GM12878 (cell line): ENCODE measurements around the gene PRMT1. TPM values are rescaled to one million over a fixed set of nuclear protein-coding genes. Genes with fewer than 3 reads are reported as not detected.

ENCODE experiments used
- ATAC-seq: fragments of 200-7000 bp; cut with Tn5 transposase; 3 replicates; pipeline ENCODE4 v1.9.1; 2020; ENCODE audit warnings: mild to moderate bottlenecking, moderate library complexity
- BruUV-seq: library from RNA; stranded (reverse); fragments of 400-500 nt; replicated peaks from 2 replicates; lab custom pipeline; 2021; lab: Mats Ljungman, UMichigan
- CTCF ChIA-PET: fragments of 300-600 bp; sonication (Branson Sonifier 250); formaldehyde crosslinking; extraction: SDS; loops from one replicate; lab custom pipeline; 2021; ENCODE audit warnings: inconsistent platforms; lab: Yijun Ruan, JAX
- POLR2A ChIA-PET: fragments of 350-600 bp; formaldehyde crosslinking; extraction: SDS; loops from one replicate; lab custom pipeline; 2021; ENCODE audit warnings: inconsistent platforms; lab: Charles Lee
- RAD21 ChIA-PET: fragments of 300-600 bp; sonication (Branson Sonifier 250); formaldehyde crosslinking; loops from one replicate; lab custom pipeline; 2023; ENCODE audit warnings: antibody characterized with exemption; ENCODE audit not compliant: unreplicated experiment; lab: Charles Lee
- SMC1A ChIA-PET: fragments of 300-600 bp; sonication (Branson Sonifier 250); formaldehyde crosslinking; loops from one replicate; lab custom pipeline; 2023; ENCODE audit not compliant: unreplicated experiment, uncharacterized antibody; lab: Charles Lee
- DNase-seq: peaks from one replicate; pipeline ENCODE4 v3.0.0-alpha.2; 2011; ENCODE audit warnings: low read depth, low spot score
- FAIRE-seq: peaks from 3 replicates; lab custom pipeline; 2011; peaks lifted over from hg19 to GRCh38; lab: Jason Lieb, UNC
- H2AFZ ChIP-seq: 2 replicates; pipeline ENCODE4 v1.6.0; 2011; ENCODE audit warnings: low read depth, low read length, control low read depth; ENCODE audit not compliant: control insufficient read depth
- H3K27ac ChIP-seq: 2 replicates; pipeline ENCODE4 v1.5.1; 2011; ENCODE audit warnings: control low read depth; ENCODE audit not compliant: control insufficient read depth, insufficient read depth
- H3K27me3 ChIP-seq, 2 experiments: replicated peaks in 1 of 2; 2 replicates each; pipeline versions ENCODE4 v1.6.0 to v1.6.1; 2011; ENCODE audit warnings: low read length in 1 of 2; ENCODE audit not compliant: control insufficient read depth in 2 of 2, insufficient read depth in 2 of 2
- H3K36me3 ChIP-seq, 2 experiments: 2 replicates each; pipeline ENCODE4 v1.5.1; 2011; ENCODE audit warnings: low read length in 1 of 2; ENCODE audit not compliant: control insufficient read depth in 2 of 2, insufficient read depth in 2 of 2
- H3K4me1 ChIP-seq: 2 replicates; pipeline ENCODE4 v1.6.1; 2011; ENCODE audit warnings: mild to moderate bottlenecking, low read length, moderate library complexity, mixed read lengths; ENCODE audit not compliant: control insufficient read depth, insufficient read depth
- H3K4me2 ChIP-seq: 2 replicates; pipeline ENCODE4 v1.6.0; 2011; ENCODE audit warnings: control low read depth; ENCODE audit not compliant: control insufficient read depth, insufficient read depth
- H3K4me3 ChIP-seq: fragments of 200-600 bp; sonication (generic); 2 replicates; pipeline ENCODE4 v1.5.1; 2016
- H3K79me2 ChIP-seq: 2 replicates; pipeline ENCODE4 v1.6.0; 2011; ENCODE audit warnings: low read length; ENCODE audit not compliant: control insufficient read depth, insufficient read depth
- H3K9ac ChIP-seq: 2 replicates; pipeline ENCODE4 v1.8.0; 2011; ENCODE audit warnings: low read length, control low read depth, mixed read lengths; ENCODE audit not compliant: control insufficient read depth, insufficient read depth
- H3K9me3 ChIP-seq: replicated peaks from 3 replicates; pipeline ENCODE4 v1.5.1; 2011; ENCODE audit warnings: mild to moderate bottlenecking, low read length; ENCODE audit not compliant: control insufficient read depth, insufficient read depth
- H4K20me1 ChIP-seq: 2 replicates; pipeline ENCODE4 v1.6.0; 2011; ENCODE audit not compliant: control insufficient read depth, insufficient read depth
- HCFC1 ChIP-seq: fragments of 150-350 bp; IDR thresholded peaks from 2 replicates; pipeline ENCODE4 v1.6.1; 2014; ENCODE audit warnings: low read length
- JUNB ChIP-seq: IDR thresholded peaks from 2 replicates; pipeline ENCODE4 v1.6.1; 2016; ENCODE audit warnings: antibody characterized with exemption, mild to moderate bottlenecking
- MLLT1 ChIP-seq: fragments of 450-650 bp; IDR thresholded peaks from 2 replicates; pipeline ENCODE4 v1.6.1; 2016; ENCODE audit warnings: mild to moderate bottlenecking
- MYC ChIP-seq: IDR thresholded peaks from 2 replicates; pipeline ENCODE4 v1.6.1; 2011; ENCODE audit warnings: mild to moderate bottlenecking, low read length, moderate library complexity, inconsistent platforms; ENCODE audit not compliant: insufficient read depth, insufficient replicate concordance, insufficient read length, severe bottlenecking
- PML ChIP-seq: IDR thresholded peaks from 2 replicates; pipeline ENCODE4 v1.6.1; 2012; ENCODE audit warnings: low read length, inconsistent platforms
- RUNX3 ChIP-seq: IDR thresholded peaks from 2 replicates; pipeline ENCODE4 v1.6.1; 2012; ENCODE audit warnings: low read length, inconsistent platforms
- SRF ChIP-seq, 2 experiments: IDR thresholded peaks; 2 replicates each; pipeline ENCODE4 v1.6.1; 2011; ENCODE audit warnings: low read depth in 2 of 2, low read length in 2 of 2, mild to moderate bottlenecking in 1 of 2, moderate library complexity in 1 of 2
- TCF3 ChIP-seq: IDR thresholded peaks from 2 replicates; pipeline ENCODE4 v1.6.1; 2012; ENCODE audit warnings: low read depth, mild to moderate bottlenecking, low read length, borderline replicate concordance; ENCODE audit not compliant: insufficient read depth
- ZNF592 ChIP-seq: fragments of 450-650 bp; IDR thresholded peaks from 2 replicates; pipeline ENCODE4 v1.6.1; 2017; ENCODE audit warnings: mild to moderate bottlenecking, moderate library complexity
- WGBS: methylation state at CpG from one replicate; pipeline ENCODE4 v1.1.6; 2016; ENCODE audit warnings: low lambda C conversion rate; ENCODE audit not compliant: insufficient replicate concordance, insufficient coverage; ENCODE audit errors: missing lambda C conversion rate; 5-methylcytosine and 5-hydroxymethylcytosine counted together
- in situ Hi-C: fragments of 300-500 bp; cut with MboI; formaldehyde crosslinking; loops from 9 replicates; pipeline ENCODE4 v1.14.3; 2018; ENCODE audit warnings: mixed read lengths
- intact Hi-C: fragments of 100-400 bp; cut with micrococcal nuclease; formaldehyde crosslinking; loops from one replicate; pipeline ENCODE4 v1.14.2; 2022; ENCODE audit not compliant: unreplicated experiment
- polyA plus RNA-seq, 11 experiments: library from polyadenylated mRNA; depleted of rRNA in 4 of 11; unstranded in 6 of 11; stranded (reverse) in 5 of 11; fragments of >200 nt; fragmentation: Nextera tagmentation in 4 of 11; fragmentation: Illumina TruSeq in 1 of 11; extraction: Ambion mirVana in 4 of 11; extraction: Trizol in 1 of 11; gene quantifications; 1 replicate in 1 of 11; 2 replicates in 10 of 11; pipeline versions ENCODE4 v1.2.1 to v1.2.3, GENCODE V29; 2011 to 2016; ENCODE audit warnings: inconsistent platforms in 2 of 11, missing spikeins in 2 of 11, low read depth in 1 of 11
- total RNA-seq, 4 experiments: library from RNA; depleted of rRNA in 3 of 4; stranded (reverse); fragments of >200 nt in 3 of 4; fragmentation: Illumina TruSeq in 1 of 4; extraction: Trizol in 1 of 4; gene quantifications; 2 replicates each; pipeline versions ENCODE4 v1.2.1 to v1.2.3, GENCODE V29; 2013 to 2021

Gene PRMT1
- total and polyA plus RNA-seq, 10 of the 15 experiments (the other 5 are each of a cell fraction or from before 2014, with no cell fraction given) = 19.9 to 667 (median 444) TPM

- Histone ChIP-seq H3K9ac (peak overlapping the region; percentile 97), H3K36me3 (peaks cover 12 to 15% of the 10 kb centered on the region in 2 experiments), H3K79me2 (peaks cover 36% of the 10 kb centered on the region), H4K20me1 (peaks cover 4% of the 10 kb centered on the region), H3K9me3 (no peaks in the 10 kb centered on the region), H3K4me1 (peaks cover 14% of the 10 kb centered on the region), H2AFZ (peak overlapping the region; percentile 68), H3K27me3 (no peaks in the 10 kb centered on the region), H3K4me2 (peak overlapping the region; percentile 81), H3K27ac (peak overlapping the region; percentile 88), H3K4me3 (peak overlapping the region; percentile 99)
- no peak for TF ChIP-seq TCF3
- peak; percentile 8; the same call in 1 of the 2 replicates for TF ChIP-seq HCFC1
- DNase-seq (no peak), ATAC-seq (peak; percentile 6; the same call in 2 of the 3 replicates), FAIRE-seq (no peak)
- SMC1A ChIA-PET = interaction anchor here (1.1 to 2.2 kb wide), 4 partner anchors 11 to 26 kb away, joined by 4 to 9 read pairs (median 6); partner anchors contain the start of gene RRAS
- intact Hi-C loops (no loop called here), in situ Hi-C loops (loop anchor here (5.0 kb wide), 1 partner anchor 169 kb away; the partner anchor contains the start of gene RPS11)
- RAD21 ChIA-PET = interaction anchor here (1.0 to 3.4 kb wide), 4 partner anchors 9 to 76 kb away, joined by 5 to 34 read pairs (median 8); partner anchors contain the start of genes PRMT1, RRAS and SCAF1
- under 1% methylated on average over 9 of the region's 9 CpGs for WGBS
- BruUV-seq = TSS peak; percentile 77
- POLR2A ChIA-PET = interaction anchor here (0.6 to 6.0 kb wide), 5 partner anchors 11 to 528 kb away, joined by 6 to 126 read pairs (median 7); partner anchors contain the start of genes AP2A1, NOSIP, PRMT1 and PRRG2
- CTCF ChIA-PET = interaction anchor here (0.7 to 5.5 kb wide), 6 partner anchors 10 to 96 kb away, joined by 3 to 80 read pairs (median 8); partner anchors contain the start of genes PRMT1, PRRG2, RRAS and SCAF1
These were observed 11.0 kb upstream of the PRMT1 start for GRCh38 chr19:49666120-49666444.

GRCh38 chr19:49667473-49667872 is 9.6 kb upstream of the PRMT1 start:
- ChIA-PET SMC1A (no interaction called here), POLR2A (interaction anchor here (0.5 to 6.0 kb wide), 4 partner anchors 9 to 206 kb away, joined by 3 to 126 read pairs (median 7); partner anchors contain the start of genes PRMT1 and RRAS), CTCF (interaction anchor here (1.1 to 5.5 kb wide), 3 partner anchors 8 to 27 kb away, joined by 3 to 80 read pairs (median 5); partner anchors contain the start of genes PRMT1 and RRAS), RAD21 (interaction anchor here (0.6 to 1.4 kb wide), 3 partner anchors 13 to 27 kb away, joined by 4 to 7 read pairs (median 4); partner anchors contain the start of gene RRAS)
- Histone ChIP-seq H3K4me3 (peak overlapping the region; percentile 99; the same call in 1 of the 2 replicates), H4K20me1 (peaks cover 4% of the 10 kb centered on the region), H3K27ac (no peak overlapping the region), H3K4me2 (peak overlapping the region; percentile 81; the same call in 1 of the 2 replicates), H3K27me3 (no peaks in the 10 kb centered on the region), H3K9ac (peak overlapping the region; percentile 97; the same call in 1 of the 2 replicates), H3K4me1 (peaks cover 21% of the 10 kb centered on the region), H3K79me2 (peaks cover 35% of the 10 kb centered on the region), H3K36me3 (peaks cover 6 to 7% of the 10 kb centered on the region in 2 experiments), H3K9me3 (no peaks in the 10 kb centered on the region), H2AFZ (no peak overlapping the region)
- in situ Hi-C loops = loop anchor here (5.0 kb wide), 1 partner anchor 170 kb away; the partner anchor contains the start of gene RPS11
- FAIRE-seq (no peak), ATAC-seq (no peak), DNase-seq (no peak)
- 95% methylated on average over 2 of the region's 2 CpGs for WGBS
- no TSS peak for BruUV-seq
- intact Hi-C loops = no loop called here
- TF ChIP-seq SRF (IDR thresholded peaks at IDR 0.05; ENCODE audit: low read depth in 2 of 2, low read length in 2 of 2) = peak in 1 of 2 experiments; percentile 79; a peak in 2 of 4 replicates
- TF ChIP-seq PML = no peak
- TF ChIP-seq ZNF592 = no peak
- TF ChIP-seq MYC = no peak
- TF ChIP-seq RUNX3 = no peak
- TF ChIP-seq MLLT1 = peak; percentile 99
- no peak for TF ChIP-seq JUNB
